AG09309 (cell line): Measurements from ENCODE around the gene ECHDC3.
A peak's percentile ranks its signal among the peaks of the same experiment; 100 is the strongest.

Experiments
- DNase-seq: peaks from one replicate; pipeline ENCODE4 v3.0.0-alpha.2; 2010; ENCODE audit warnings: low read depth
- H3K4me3 ChIP-seq: 2 replicates; pipeline ENCODE4 v1.5.1; 2011; ENCODE audit warnings: mild to moderate bottlenecking, low read depth, low read length, moderate library complexity; ENCODE audit not compliant: control insufficient read depth
- TF ChIP-seq, protein P1 (sequence below): IDR thresholded peaks from 2 replicates; pipeline ENCODE4 v1.5.1; 2011; ENCODE audit warnings: mild to moderate bottlenecking, low read depth, low read length, inconsistent platforms; ENCODE audit not compliant: insufficient read depth, control insufficient read depth; ENCODE audit errors: missing control alignments

Gene ECHDC3

DNA sequence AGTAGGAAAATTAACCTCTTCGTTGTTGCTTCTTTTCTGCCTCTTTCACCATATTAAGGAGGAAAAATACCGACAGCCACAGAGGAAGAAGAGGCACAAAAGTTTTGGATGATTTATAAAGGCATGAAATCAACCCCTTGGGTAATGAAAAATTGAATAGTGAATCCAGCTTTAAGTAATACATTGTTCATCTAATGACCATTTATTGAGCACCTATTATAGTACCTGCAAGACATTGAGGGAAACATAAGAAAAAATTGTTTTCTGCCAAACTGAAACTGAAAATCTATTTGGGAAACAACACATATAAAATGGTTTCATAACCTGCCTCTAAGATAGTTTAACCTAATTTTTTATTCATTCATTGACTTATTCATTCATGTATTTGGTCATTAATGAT is 8.2 kb downstream of the ECHDC3 start:
- TF ChIP-seq, protein P1, sequence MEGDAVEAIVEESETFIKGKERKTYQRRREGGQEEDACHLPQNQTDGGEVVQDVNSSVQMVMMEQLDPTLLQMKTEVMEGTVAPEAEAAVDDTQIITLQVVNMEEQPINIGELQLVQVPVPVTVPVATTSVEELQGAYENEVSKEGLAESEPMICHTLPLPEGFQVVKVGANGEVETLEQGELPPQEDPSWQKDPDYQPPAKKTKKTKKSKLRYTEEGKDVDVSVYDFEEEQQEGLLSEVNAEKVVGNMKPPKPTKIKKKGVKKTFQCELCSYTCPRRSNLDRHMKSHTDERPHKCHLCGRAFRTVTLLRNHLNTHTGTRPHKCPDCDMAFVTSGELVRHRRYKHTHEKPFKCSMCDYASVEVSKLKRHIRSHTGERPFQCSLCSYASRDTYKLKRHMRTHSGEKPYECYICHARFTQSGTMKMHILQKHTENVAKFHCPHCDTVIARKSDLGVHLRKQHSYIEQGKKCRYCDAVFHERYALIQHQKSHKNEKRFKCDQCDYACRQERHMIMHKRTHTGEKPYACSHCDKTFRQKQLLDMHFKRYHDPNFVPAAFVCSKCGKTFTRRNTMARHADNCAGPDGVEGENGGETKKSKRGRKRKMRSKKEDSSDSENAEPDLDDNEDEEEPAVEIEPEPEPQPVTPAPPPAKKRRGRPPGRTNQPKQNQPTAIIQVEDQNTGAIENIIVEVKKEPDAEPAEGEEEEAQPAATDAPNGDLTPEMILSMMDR, result no peak

DNA sequence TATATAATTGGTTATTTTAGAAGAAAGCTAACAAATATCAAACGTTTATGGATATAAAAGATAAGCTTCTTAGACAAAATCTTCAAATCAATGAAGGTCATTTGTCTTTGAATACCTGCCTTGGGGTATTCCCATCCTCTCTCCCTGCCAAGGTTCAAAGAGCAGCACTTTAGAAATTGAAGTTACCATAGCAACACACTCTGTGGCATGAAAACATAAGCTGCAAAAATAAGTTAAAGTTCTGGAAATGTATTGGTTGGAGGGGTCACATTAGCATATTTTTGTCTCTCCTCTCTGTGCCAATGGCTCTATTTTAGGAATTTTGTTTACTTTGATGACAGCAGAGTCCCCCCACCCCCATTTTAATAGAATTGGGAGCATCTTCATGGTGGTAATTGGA is 12.0 kb downstream of the ECHDC3 start:
- no peak for DNase-seq
- no peak overlapping the region for H3K4me3 ChIP-seq
- TF ChIP-seq, protein P1, result no peak

More for the DNA sequence above, 8.2 kb downstream of the ECHDC3 start:
- no peak overlapping the region for H3K4me3 ChIP-seq
- DNase-seq, result no peak

DNA sequence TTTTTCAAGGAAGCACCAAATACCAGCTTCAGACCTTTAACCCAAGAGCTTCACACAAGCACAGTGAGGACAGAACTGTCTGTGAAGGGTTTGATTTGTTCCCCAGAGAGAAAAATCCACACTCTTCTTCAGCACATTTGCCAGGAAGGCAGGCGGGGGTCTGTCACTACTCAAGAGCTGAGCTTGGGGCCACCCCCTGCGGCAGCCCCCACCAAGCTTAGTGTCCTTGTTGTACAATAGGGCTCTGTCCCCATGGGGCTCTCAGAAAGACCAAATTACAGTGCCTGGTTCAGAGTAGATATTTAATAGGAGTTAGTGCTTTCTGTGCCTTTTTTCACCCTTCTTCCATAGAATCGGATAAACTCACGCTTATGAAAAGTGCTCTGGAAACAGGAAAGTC is 12.4 kb downstream of the ECHDC3 start:
- no peak for DNase-seq
- no peak overlapping the region for H3K4me3 ChIP-seq
- TF ChIP-seq, protein P1, result no peak

DNA sequence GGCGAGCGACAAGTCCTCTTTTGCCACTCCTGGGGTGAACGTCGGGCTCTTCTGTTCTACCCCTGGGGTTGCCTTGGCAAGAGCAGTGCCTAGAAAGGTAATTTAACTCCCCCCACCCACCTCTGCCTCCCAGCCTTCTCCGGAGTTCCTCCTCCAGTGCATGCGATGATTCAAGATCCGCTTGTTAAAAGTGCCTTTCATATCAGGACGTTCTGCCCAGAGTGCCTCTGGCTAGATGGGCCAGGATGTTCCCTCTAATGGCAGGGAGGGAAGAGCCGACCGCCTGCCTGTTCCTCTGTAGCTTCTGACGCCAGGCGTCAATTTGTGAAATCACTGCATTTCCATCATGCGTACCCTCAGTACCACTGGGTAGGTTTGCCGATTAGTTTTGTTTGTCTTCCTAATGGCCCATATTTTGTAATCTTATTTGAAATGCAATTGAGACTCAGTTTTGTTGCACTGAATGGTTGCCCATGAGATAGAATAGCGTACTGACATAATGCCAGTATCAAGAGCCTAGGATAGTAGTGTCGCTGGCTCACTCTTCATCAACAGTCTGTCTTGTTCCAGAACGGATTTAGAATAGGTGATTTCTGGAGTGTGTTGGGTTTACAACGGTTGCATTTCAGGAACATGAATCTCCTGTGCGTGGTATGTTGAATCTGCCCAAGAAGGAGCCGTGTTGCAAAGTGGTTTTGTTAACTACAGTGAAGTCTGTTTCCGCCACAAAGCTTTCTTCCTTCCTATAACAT is 13.5 kb downstream of the ECHDC3 start:
- TF ChIP-seq, protein P1, result no peak
- H3K4me3 ChIP-seq, result no peak overlapping the region
- DNase-seq, result no peak

DNA sequence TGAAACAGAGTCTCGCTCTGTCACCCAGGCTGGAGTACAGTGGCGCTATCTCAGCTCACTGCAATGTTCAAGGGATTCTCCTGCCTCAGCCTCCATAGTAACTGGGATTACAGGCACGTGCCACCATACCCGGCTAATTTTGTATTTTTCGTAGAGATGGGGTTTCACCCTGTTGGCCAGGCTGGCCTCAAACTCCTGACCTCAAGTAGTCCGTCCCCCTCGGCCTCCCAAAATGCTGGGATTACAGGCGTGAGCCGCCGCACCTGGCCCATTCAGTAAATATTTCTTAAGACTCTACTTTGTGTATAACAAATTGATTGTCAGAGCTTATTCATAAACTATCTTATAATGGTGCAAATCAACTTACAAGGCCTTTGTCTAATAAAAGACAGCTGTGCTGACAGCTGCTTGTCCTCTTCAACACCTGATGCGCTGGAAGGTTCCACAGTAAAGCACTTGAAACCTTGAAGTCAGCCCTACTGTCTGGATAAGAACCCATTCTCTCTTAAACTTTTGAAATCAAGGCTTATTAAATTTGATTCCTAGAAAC is 14.7 kb downstream of the ECHDC3 start:
- H3K4me3 ChIP-seq, result no peak overlapping the region
- DNase-seq, result no peak
- TF ChIP-seq, protein P1, result no peak

DNA sequence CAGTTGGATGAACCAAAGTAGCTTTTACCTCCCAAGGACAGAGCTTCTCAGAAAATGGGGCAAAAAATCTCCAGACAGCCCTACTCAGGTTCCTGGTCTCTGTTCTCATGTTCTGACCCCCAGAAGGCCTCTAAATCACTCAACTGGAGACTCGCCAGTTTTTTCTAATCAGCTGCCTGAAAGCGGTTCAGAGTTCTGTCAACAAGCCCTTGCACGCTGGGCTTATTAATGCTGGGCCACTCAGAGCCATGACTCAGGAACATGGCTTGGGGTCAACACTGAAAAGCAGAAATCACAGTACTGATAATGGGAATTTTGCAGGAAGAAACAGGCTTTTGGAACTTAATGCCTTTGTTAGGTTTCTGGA is 15.3 kb downstream of the ECHDC3 start:
- TF ChIP-seq, protein P1, result no peak
- DNase-seq, result peak; percentile 69
- no peak overlapping the region for H3K4me3 ChIP-seq
